Measurements from ENCODE around the gene H2BW1.

DNA sequence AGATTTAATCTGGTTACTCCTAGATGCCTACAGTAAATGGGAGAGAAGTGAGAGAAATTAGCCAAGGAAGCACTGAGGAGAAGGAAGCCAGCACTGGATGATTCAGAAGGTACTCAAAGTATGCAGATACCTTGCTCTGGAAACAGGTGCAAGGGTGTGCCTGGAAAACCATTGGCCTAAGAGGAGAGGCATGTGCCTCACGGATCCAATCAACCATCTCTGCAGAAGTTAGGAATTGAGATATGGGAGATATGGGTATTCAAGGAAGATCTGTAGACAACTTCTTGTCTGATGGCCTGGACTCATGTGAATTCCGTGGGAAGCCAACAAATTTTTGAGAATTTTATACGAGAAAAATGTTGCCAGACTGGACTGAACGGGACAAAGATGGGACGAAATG lies 4.7 kb downstream of the H2BW1 start:
- TF ChIP-seq HES4 (CRISPR knock-in tag; IDR thresholded peaks at IDR 0.05; ENCODE audit: borderline replicate concordance): no peak
- no peak for TF ChIP-seq ZNF224 (CRISPR knock-in tag; IDR thresholded peaks at IDR 0.05)
- no peak for TF ChIP-seq ARNT (IDR thresholded peaks at IDR 0.05)
- TF ChIP-seq ZNF44 (CRISPR knock-in tag; IDR thresholded peaks at IDR 0.05): no peak
- TF ChIP-seq NR2C2 (CRISPR knock-in tag; IDR thresholded peaks at IDR 0.05; ENCODE audit: borderline replicate concordance): no peak
- no peak for TF ChIP-seq KDM1A (CRISPR knock-in tag; IDR thresholded peaks at IDR 0.05)
- no peak for TF ChIP-seq PBX2 (CRISPR knock-in tag; IDR thresholded peaks at IDR 0.05)
- TF ChIP-seq, protein P1, sequence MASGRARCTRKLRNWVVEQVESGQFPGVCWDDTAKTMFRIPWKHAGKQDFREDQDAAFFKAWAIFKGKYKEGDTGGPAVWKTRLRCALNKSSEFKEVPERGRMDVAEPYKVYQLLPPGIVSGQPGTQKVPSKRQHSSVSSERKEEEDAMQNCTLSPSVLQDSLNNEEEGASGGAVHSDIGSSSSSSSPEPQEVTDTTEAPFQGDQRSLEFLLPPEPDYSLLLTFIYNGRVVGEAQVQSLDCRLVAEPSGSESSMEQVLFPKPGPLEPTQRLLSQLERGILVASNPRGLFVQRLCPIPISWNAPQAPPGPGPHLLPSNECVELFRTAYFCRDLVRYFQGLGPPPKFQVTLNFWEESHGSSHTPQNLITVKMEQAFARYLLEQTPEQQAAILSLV (CRISPR knock-in tag; IDR thresholded peaks at IDR 0.05; ENCODE audit: borderline replicate concordance): no peak
- no peak for TF ChIP-seq POLR2A (IDR thresholded peaks at IDR 0.05; ENCODE audit: insufficient read depth in 1 of 2, low read depth in 2 of 2, low read length in 2 of 2)
- TF ChIP-seq SUZ12 (IDR thresholded peaks at IDR 0.05; ENCODE audit: low read depth, low read length): no peak
- no peak for TF ChIP-seq CTCF (CRISPR knock-in tag; IDR thresholded peaks at IDR 0.05)
